ENCODE results near the gene HRH3.

HRH3 gene

DNA sequence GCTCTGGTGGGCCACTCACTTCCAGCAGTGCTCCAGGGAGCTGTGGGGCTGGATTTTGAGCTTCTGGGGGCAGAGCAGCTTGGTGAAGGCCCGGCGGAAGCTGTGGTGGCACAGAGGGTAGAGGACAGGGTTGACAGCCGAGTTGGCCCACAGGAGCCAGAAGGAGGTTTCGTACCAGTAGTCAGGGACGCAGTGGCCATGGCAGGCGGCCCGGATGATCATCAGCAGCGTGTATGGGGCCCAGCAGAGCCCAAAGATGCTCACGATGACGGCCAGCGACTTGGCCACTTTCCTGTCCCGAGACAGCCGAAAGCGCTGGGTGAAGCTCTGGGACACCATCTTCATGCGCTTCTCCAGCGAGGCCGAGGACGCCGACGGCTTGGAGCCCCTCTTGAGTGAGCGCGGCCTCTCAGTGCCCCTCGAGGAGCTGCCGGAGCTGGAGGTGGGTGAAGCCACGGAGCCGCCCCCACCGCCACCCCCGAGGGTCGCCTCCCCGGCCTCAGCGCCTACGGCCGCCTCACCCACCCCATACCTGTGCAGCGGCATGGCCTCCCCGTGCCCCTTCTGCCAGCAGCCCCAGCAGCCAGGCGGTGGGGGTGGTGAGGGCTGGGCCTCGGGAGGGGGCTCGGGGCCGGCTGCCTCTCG, 4.0 kb downstream of the HRH3 start:
- no peak for TF ChIP-seq FOXM1 (IDR thresholded peaks at IDR 0.05; ENCODE audit: borderline replicate concordance, low read depth)
- TF ChIP-seq ZBTB7A (IDR thresholded peaks at IDR 0.05; ENCODE audit: low read depth) = no peak
- TF ChIP-seq EP300 (IDR thresholded peaks at IDR 0.05; ENCODE audit: borderline replicate concordance) = no peak
- TF ChIP-seq, protein P1, sequence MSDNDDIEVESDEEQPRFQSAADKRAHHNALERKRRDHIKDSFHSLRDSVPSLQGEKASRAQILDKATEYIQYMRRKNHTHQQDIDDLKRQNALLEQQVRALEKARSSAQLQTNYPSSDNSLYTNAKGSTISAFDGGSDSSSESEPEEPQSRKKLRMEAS (IDR thresholded peaks at IDR 0.05) = no peak
- TF ChIP-seq TAF1 (IDR thresholded peaks at IDR 0.05; ENCODE audit: low read depth) = no peak
- no peak for TF ChIP-seq RAD21 (IDR thresholded peaks at IDR 0.05; ENCODE audit: low read depth)
- TF ChIP-seq YY1 (IDR thresholded peaks at IDR 0.05; ENCODE audit: low read depth) = no peak
- TF ChIP-seq EGR1 (IDR thresholded peaks at IDR 0.05) = no peak
- no peak for TF ChIP-seq TEAD4 (IDR thresholded peaks at IDR 0.05)
- TF ChIP-seq CEBPB (IDR thresholded peaks at IDR 0.05) = no peak
- TF ChIP-seq CREB1 (IDR thresholded peaks at IDR 0.05; ENCODE audit: low read depth) = no peak
- TF ChIP-seq NFIC (IDR thresholded peaks at IDR 0.05) = no peak
- TF ChIP-seq, protein P2, sequence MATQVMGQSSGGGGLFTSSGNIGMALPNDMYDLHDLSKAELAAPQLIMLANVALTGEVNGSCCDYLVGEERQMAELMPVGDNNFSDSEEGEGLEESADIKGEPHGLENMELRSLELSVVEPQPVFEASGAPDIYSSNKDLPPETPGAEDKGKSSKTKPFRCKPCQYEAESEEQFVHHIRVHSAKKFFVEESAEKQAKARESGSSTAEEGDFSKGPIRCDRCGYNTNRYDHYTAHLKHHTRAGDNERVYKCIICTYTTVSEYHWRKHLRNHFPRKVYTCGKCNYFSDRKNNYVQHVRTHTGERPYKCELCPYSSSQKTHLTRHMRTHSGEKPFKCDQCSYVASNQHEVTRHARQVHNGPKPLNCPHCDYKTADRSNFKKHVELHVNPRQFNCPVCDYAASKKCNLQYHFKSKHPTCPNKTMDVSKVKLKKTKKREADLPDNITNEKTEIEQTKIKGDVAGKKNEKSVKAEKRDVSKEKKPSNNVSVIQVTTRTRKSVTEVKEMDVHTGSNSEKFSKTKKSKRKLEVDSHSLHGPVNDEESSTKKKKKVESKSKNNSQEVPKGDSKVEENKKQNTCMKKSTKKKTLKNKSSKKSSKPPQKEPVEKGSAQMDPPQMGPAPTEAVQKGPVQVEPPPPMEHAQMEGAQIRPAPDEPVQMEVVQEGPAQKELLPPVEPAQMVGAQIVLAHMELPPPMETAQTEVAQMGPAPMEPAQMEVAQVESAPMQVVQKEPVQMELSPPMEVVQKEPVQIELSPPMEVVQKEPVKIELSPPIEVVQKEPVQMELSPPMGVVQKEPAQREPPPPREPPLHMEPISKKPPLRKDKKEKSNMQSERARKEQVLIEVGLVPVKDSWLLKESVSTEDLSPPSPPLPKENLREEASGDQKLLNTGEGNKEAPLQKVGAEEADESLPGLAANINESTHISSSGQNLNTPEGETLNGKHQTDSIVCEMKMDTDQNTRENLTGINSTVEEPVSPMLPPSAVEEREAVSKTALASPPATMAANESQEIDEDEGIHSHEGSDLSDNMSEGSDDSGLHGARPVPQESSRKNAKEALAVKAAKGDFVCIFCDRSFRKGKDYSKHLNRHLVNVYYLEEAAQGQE (IDR thresholded peaks at IDR 0.05; ENCODE audit: low read depth) = no peak
- no peak for TF ChIP-seq TCF12 (IDR thresholded peaks at IDR 0.05; ENCODE audit: low read depth)
- TF ChIP-seq, protein P3, sequence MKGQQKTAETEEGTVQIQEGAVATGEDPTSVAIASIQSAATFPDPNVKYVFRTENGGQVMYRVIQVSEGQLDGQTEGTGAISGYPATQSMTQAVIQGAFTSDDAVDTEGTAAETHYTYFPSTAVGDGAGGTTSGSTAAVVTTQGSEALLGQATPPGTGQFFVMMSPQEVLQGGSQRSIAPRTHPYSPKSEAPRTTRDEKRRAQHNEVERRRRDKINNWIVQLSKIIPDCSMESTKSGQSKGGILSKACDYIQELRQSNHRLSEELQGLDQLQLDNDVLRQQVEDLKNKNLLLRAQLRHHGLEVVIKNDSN (IDR thresholded peaks at IDR 0.05) = no peak

GRCh38 chr20:62215020-62215990, 4.8 kb downstream of the HRH3 start:
- no peak for TF ChIP-seq EGR1 (IDR thresholded peaks at IDR 0.05)
- no peak for TF ChIP-seq CEBPB (IDR thresholded peaks at IDR 0.05)
- no peak for TF ChIP-seq NFIC (IDR thresholded peaks at IDR 0.05)
- TF ChIP-seq, protein P3 (IDR thresholded peaks at IDR 0.05) = no peak

DNA sequence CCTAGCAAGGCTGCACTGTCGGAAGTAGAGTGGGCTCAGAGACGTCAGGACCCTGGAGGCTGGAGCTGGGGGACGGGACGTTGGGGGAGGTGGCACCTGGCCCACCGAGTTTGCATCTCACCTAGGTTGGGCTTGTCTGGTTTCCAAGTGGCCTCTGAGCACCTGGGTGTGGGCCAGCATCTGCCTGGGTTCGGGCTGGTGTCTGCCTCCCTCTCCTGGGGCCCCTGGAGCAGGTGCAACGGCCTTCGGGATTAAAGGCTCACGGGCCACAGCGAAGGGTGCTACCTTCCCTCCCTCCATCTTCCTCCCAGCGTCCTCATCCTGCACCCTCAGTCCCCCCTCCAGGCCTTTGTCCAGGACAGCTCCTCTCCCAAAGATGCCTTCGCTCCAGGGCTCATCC, 6.0 kb downstream of the HRH3 start:
- TF ChIP-seq CREB1 (IDR thresholded peaks at IDR 0.05; ENCODE audit: low read depth) (no peak), TEAD4 (IDR thresholded peaks at IDR 0.05) (no peak), TCF12 (IDR thresholded peaks at IDR 0.05; ENCODE audit: low read depth) (no peak), TAF1 (IDR thresholded peaks at IDR 0.05; ENCODE audit: low read depth) (no peak), CEBPB (IDR thresholded peaks at IDR 0.05) (no peak), EGR1 (IDR thresholded peaks at IDR 0.05) (no peak), YY1 (IDR thresholded peaks at IDR 0.05; ENCODE audit: low read depth) (no peak), RAD21 (IDR thresholded peaks at IDR 0.05; ENCODE audit: low read depth) (no peak), NFIC (IDR thresholded peaks at IDR 0.05) (no peak), FOXM1 (IDR thresholded peaks at IDR 0.05; ENCODE audit: borderline replicate concordance, low read depth) (no peak), ZBTB7A (IDR thresholded peaks at IDR 0.05; ENCODE audit: low read depth) (no peak), EP300 (IDR thresholded peaks at IDR 0.05; ENCODE audit: borderline replicate concordance) (no peak)
- TF ChIP-seq, protein P1 (IDR thresholded peaks at IDR 0.05) = no peak
- TF ChIP-seq, protein P2 (IDR thresholded peaks at IDR 0.05; ENCODE audit: low read depth) = no peak
- TF ChIP-seq, protein P3 (IDR thresholded peaks at IDR 0.05) = no peak

DNA sequence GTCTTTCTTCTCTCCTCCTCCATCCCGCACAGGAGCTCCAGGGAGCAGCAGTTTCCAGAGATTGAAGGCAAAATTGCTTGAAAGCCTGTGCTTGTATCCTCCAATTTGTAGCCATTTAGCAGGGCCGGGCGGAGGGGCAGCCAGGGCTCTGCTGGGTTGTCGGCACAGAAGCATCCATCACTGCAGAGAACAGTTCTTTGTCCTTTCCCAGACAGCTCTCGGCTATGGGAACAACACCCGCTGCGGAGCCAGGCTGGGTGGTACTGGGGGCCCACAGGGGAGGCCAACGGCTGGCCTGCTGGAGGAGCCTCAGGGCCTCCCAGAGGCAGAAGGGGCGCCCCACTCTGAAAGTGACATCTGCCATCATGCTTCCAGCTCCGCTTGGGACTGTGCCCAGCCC, 7.8 kb downstream of the HRH3 start:
- no peak for TF ChIP-seq CREB1 (IDR thresholded peaks at IDR 0.05; ENCODE audit: low read depth)
- no peak for TF ChIP-seq TCF12 (IDR thresholded peaks at IDR 0.05; ENCODE audit: low read depth)
- TF ChIP-seq TEAD4 (IDR thresholded peaks at IDR 0.05) = no peak
- TF ChIP-seq, protein P2 (IDR thresholded peaks at IDR 0.05; ENCODE audit: low read depth) = no peak
- TF ChIP-seq, protein P1 (IDR thresholded peaks at IDR 0.05) = no peak
- TF ChIP-seq CEBPB (IDR thresholded peaks at IDR 0.05) = no peak
- no peak for TF ChIP-seq EP300 (IDR thresholded peaks at IDR 0.05; ENCODE audit: borderline replicate concordance)
- TF ChIP-seq NFIC (IDR thresholded peaks at IDR 0.05) = no peak
- TF ChIP-seq, protein P3 (IDR thresholded peaks at IDR 0.05) = no peak
- TF ChIP-seq YY1 (IDR thresholded peaks at IDR 0.05; ENCODE audit: low read depth) = no peak
- TF ChIP-seq RAD21 (IDR thresholded peaks at IDR 0.05; ENCODE audit: low read depth) = no peak
- no peak for TF ChIP-seq TAF1 (IDR thresholded peaks at IDR 0.05; ENCODE audit: low read depth)
- TF ChIP-seq EGR1 (IDR thresholded peaks at IDR 0.05) = no peak
- TF ChIP-seq FOXM1 (IDR thresholded peaks at IDR 0.05; ENCODE audit: borderline replicate concordance, low read depth) = no peak
- TF ChIP-seq ZBTB7A (IDR thresholded peaks at IDR 0.05; ENCODE audit: low read depth) = no peak

All from Ishikawa (cell line).